Airway epithelial cell (primary cell): ENCODE measurements around the gene OR13C5. TPM values are rescaled to one million over a fixed set of nuclear protein-coding genes. Genes with fewer than 3 reads are reported as not detected.

ENCODE experiments used
- total RNA-seq: library from RNA; depleted of rRNA; stranded (reverse); fragments of >200 nt; gene quantifications from 2 replicates; pipeline ENCODE4 v1.2.3, GENCODE V29; 2015

Gene OR13C5
- not detected in 2 replicates for total RNA-seq

GRCh38 chr9:104599313-104599712 is at the start of gene OR13C5:
Gene OR13C5 (minus strand): TSS chr9:104599413. CDS start chr9:104599413, 0 bp downstream.

GRCh38 chr9:104618104-104618503 is 18.9 kb upstream of the OR13C5 start, which contains the start of gene OR13C9:
Gene OR13C9 (minus strand): TSS chr9:104618204. CDS start chr9:104618204, 0 bp downstream.

GRCh38 chr9:104605527-104605926 is 6.3 kb upstream of the OR13C5 start, which contains the start of gene OR13C2:
Gene OR13C2 (minus strand): TSS chr9:104605627. CDS start chr9:104605627, 0 bp downstream.

GRCh38 chr9:104568868-104569267 is 30.3 kb downstream of the OR13C5 start, which contains the start of gene OR13C8:
Gene OR13C8 (plus strand): TSS chr9:104569168. CDS start chr9:104569168, 0 bp downstream.

Other genes with a start within 250 kb of the OR13C5 start
- not detected in 2 replicates for gene OR13F1, start 95.2 kb downstream of the OR13C5 start, total RNA-seq
- not detected in 2 replicates for gene OR13C4, start 72.2 kb downstream of the OR13C5 start, total RNA-seq
- gene OR13C3, start 62.6 kb downstream of the OR13C5 start, total RNA-seq: not detected in 2 replicates
- gene OR13C8, start 30.2 kb downstream of the OR13C5 start, total RNA-seq: not detected in 2 replicates
- not detected in 2 replicates for gene OR13C2, start 6.2 kb upstream of the OR13C5 start, total RNA-seq
- not detected in 2 replicates for gene OR13C9, start 18.8 kb upstream of the OR13C5 start, total RNA-seq
- not detected in 2 replicates for gene OR13D1, start 95.1 kb upstream of the OR13C5 start, total RNA-seq
- gene NIPSNAP3A, start 148.3 kb upstream of the OR13C5 start, total RNA-seq: 18.7 and 24.6 TPM in 2 replicates
- 0.35 and 0.37 TPM in 2 replicates for gene NIPSNAP3B, start 164.7 kb upstream of the OR13C5 start, total RNA-seq